CD4-positive, alpha-beta T cell treated with Interleukin-6 for 4 hours (primary cell): ENCODE measurements around the gene VEPH1.
"Not testable (repeated sequence)": the region's sequence is repeated elsewhere in the genome, so short reads cannot be mapped to it uniquely, and the experiment has no call there.

Experiments used
- DNase-seq: peaks from one replicate; pipeline ENCODE4 v3.0.0-alpha.2; 2020; ENCODE audit warnings: mixed read lengths

Gene VEPH1

DNA sequence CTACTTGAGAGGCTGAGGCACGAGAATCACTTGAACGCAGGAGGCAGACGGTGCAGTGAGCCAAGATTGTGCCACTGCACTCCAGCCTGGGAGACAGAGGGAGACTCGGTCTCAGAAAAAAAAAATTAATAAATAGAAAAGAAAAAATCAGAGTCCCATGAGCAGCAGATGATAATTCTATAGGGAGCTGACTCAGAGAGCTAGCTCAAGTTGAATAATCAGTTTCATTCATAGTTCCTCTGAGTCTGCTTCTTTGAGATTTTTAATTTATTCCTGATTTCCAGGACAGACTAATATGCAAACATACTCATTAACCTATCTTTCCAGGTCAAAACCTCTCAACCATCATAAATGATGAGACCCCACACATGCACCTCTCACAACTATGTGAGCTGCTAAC, 121.6 kb downstream of the VEPH1 start:
- no peak for DNase-seq

DNA sequence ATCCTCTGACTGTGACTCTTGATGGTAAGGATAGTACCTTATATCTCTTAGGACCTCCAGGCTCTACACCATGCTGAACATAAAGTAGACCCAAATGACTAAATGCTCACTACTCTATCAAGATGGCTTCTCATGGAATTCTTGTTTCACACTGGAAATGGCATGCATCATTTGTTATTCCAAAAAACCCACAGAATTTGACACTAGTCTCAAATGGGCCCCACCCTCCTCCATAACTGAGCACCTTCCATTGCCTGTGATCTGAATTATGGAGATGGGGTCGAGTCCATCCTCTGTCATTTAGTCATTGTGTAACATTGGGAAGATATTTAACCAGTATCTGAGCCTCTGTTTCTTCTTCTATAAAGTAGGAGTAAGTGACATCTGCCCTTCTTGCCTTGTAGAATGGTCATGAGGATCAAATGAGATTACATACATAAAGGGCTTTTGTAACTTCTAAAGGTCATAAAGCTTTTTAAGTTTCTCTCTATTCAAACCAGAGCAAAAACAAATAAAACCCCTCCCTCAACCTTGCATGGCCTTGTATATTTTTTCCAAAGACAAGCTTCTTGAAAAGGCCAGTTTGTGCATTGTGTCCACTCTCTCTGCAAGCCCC, 123.6 kb downstream of the VEPH1 start:
- no peak for DNase-seq

DNA sequence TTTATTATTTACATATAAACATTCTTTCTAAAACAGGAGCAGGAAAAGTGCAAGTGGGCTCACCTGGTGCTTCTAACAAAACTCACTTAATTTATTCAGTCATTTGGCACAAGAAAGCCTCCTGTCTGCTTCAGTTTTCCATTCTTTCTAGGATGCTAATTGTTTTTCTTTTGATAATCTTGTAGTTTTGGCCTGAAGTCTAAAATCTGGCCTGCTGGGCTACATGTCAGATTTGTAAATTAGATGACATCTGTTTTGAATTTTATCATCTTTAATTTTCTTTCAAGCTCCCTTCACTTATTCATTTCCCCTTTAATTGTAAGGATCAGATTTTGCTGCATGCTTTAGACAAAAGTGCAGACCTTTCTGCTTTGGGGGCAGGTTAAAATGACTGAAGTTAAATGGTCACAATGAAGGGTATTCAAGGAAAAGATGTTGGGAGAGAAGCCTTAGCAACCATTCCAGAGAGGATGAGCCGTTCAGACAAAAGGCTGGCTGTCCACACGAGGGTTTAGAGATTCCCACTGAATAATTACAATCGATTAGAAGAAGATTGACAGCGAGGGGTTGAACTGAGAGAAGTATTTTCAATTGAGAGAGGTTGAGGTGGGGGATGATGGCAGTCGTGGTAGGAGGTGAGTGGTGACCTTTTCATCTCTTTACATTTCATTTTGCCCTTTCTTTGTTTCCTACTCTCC, 126.5 kb downstream of the VEPH1 start:
- DNase-seq: no peak

DNA sequence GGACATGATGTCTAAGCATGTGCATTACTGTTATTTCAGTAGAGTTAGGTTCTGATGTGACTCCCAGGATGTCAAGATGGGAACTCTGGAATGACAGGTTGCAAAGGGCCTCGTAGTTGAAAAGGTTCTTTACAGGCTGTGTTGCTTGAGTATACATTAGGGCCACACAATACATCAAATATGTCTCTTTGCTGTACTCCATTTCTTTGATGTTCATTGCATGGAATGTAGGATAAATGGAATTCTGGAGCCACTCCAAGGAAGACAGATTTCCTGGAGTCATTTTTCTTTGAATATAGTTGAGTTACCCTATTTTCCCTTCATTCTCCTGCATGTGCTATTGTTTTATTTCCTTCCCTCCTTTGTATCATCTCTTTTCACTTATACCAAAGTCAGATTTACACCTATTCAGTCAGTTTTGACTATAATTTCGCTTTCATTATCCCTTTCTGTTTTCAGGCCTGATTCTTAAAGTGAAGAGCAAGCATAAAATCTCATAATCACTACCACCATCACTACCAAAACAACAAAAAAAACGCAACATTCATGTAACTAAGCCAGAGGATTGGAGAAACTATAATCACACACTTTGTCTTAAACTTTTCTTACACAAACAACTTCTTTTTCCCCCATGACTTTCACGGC, 127.8 kb downstream of the VEPH1 start:
- DNase-seq: no peak

DNA sequence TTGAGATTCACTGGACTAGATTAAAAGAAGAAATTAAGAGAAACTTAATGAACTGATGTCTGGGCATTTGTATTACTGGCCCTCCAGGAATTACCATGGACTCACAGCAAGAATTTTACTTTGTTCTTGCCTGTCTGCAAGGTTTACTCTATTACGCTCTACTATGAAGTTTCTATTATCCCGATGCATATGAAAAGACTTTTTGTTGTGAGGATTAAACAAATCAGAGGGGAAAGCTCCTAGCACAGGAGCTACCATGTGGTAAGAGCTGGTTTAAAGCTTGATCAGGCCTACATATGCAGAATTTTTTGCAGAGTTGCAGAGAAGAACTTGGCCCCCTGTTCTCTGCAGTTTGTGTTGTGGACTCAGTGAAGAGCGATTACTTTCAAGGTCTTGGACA, 128.3 kb downstream of the VEPH1 start:
- DNase-seq: no peak

DNA sequence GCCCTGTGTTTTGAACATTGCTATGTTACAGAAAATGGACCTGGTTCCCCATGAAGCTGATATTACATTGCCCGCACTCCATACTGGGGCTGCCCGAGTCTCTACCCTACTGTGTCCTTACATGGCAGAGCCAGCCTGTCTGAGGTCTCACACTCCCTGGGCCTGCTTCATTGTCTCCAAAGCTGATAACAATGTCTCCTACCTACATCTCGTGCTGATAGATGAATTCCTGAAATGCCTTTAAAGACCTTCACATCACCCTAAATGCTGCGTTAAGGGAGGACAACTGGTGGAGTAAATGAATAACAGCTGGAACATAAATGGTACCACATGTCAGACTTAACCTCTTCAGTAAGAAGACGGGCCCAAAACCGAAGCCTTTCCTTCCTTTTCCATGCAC, 129.4 kb downstream of the VEPH1 start:
- no peak for DNase-seq

DNA sequence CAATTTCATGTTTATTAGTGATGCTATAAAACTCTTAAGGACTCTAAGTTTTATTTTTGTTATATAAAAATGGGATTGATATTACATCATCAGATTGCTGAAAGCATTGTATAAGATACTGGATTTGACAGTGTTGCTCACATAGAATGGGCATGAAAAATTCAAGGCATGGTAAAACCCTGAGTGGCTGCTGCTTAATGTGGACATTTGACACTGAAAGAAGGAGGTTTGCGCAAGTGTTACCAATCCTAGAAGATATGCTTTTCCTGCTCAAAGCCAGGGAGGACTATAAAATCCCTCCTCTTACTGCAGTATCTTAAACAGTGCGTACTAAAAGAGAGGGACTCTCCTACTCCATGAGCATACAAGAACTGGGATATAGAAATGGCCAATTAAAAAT, 132.3 kb downstream of the VEPH1 start:
- DNase-seq: no peak

DNA sequence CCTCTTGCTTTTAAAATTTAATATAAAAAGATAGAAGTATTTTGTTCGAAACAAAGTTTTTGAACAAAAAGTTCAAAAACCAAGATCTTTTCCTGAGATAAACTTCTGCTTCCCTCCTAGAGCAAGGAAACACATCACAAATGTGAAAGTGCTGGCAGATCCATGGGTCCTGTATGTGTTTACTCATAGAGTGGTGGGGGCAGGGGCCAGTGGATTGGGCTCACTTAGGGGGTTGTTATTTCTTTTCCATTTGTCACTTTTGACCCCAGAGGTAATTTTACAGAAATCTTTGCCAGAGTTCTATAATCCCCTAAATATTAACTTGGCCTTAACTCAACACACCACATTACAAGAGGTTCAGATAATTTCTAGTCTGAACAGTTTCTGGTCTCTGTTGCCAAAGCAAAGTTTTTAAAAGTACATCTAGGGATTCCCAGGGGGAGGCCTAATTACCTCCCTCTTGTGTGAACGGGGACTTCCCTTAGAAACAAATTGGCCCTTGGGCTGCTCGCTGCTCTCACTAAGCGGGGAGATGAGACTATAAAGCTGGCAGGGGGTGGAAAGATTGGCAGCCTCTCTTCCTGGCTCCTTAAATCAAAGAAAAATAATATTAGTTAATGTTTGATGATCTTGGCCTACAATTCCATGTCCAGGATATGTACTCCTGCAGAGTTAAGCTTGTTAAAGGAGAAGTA, 133.3 kb downstream of the VEPH1 start:
- no peak for DNase-seq

DNA sequence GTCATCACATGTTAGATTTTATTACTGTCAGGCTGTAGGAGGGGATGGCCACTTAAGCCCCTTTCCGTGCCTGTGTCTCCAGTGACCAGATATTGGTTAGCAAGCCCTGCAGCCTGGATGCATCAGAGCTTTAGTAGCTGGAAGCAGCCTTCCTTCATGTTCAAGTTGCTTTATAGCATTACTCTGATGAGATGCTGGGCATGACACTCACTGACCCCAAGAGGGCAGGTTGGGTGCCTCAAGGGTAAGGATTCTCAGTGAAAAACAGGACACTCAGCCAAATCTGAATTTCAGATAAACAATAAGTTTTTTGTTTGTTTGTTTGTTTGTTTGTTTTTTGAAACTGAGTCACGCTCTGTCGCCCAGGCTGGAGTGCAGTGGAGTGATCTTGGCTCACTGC, 135.0 kb downstream of the VEPH1 start:
- DNase-seq: no peak

DNA sequence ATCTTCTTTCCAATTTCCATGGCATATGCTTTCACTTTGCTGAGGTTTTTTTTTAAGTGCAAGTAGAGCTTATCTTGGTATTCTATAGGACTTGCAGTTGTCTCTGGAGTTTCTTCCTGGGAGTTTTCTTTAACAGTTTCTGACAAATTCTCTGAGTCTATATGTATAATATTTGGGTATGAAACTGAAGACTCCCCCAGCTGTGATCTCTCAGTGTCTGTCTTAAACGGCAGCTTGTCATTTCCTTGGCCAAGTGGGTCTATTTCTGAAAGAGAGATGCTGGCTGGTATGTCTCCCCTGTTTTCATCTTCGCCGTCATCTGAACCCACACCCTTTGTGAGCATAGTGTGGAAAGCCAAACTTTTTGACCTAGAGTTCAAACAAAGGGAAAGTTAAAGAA, 139.8 kb downstream of the VEPH1 start:
- DNase-seq: no peak

DNA sequence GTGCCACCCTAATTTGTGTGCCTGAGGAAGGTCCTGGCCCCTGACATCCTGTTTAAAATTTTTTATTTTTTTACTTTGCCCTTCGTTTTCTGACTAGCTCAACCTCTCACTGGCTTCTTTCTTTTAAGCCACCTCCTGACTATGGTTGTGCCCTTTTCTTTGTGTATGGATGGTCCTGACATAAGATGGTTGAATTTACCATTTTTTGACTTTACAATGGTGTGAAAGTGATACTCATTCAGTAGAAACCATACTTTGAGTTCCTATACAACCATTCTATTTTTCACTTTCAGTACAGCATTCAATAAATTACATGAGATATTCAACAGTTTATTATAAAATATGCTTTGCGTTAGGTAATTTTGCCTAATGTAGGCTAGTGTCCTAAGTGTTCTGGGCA, 140.9 kb downstream of the VEPH1 start:
- no peak for DNase-seq

DNA sequence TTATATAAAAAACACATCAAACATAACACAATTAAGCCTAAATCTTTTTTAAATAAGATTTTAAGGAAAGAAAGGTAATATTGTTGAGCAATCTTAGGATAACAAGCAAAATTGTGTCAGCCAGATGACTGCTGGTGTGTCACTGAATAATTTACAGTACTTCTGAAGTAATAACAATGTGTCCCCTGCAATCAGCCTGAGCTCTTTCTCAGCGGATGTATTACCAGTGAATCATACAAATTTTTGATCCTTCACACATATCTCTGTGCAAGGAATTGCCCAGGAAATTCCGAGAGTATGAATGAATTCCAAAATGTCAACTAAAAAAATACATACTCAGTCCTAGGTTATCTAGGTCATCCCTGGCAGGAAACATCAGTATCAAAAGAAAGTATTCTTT, 143.2 kb downstream of the VEPH1 start:
- no peak for DNase-seq

DNA sequence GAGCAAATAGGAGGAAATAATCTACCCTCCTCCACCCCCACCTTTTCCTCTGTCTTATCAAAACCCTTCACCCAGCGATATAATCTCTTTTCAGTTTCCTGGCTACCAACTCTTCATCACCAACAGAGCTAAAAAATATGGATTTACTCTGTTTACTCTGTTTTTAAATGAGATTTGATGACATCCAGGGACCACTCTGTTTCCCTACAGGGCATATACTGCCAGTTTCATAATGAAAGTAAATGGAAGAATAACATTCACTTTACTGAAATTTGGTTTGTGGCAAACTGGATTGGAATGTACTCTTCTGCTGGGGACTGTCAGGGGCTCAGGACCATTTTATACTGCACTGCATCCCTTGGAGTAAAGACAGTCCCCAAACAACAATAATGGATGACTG, 146.7 kb downstream of the VEPH1 start:
- DNase-seq: no peak

DNA sequence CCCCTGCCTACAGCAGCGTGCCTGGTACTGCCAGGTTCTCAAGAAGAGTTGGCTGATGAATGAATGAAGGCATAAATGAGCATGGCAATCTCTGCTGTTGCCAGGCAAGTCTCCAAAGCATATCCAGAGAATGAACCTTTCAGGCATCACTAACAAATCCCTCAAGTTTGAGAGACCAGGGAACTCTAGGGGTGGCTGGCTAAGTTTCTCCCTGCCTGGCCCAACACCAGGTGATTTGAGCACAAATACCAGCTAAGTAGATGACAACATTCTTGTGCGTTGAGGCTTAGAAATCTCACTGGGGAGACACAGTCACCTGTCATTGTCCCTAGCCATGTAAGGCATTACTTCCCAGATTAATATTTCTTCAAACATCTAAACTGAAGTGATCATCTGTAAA, 147.9 kb downstream of the VEPH1 start:
- DNase-seq: no peak

DNA sequence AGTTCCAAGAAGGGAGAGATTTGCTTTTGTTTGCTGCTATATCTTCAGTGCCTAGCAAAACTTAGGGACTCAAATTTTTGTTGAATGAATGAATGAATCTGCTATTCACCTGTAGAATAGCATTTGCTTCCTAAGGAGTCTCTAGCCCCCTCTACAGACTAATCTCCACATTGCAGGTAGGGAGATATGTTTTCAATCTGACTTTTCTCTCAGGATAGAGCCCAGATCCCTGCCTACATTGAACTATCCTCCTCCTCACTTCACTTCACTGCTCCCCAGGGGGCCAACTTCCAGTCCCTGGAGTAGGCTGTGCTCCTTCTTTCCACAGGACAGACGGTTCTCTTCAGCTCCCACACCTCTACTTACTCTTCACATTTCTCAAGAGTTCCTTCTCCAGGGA, 148.5 kb downstream of the VEPH1 start:
- no peak for DNase-seq

DNA sequence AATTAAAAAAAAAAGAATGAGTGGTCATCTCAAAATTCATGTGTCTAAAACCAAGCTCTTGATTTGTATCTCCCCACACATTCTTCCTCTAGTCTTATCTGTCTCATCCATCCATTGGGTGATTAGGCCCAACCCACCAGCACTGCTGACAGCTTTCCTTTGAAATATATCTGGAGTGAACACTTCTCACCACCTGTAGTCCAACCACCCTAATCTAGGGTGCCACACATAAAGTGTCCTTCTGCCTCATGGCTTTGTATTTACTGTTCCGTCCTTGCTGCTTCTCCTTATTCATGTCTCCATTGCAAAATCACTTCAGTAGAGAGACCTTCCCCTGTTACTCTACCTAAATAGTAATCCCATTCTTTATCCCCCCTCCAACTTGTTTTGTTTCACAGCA, 149.0 kb downstream of the VEPH1 start:
- DNase-seq: no peak

DNA sequence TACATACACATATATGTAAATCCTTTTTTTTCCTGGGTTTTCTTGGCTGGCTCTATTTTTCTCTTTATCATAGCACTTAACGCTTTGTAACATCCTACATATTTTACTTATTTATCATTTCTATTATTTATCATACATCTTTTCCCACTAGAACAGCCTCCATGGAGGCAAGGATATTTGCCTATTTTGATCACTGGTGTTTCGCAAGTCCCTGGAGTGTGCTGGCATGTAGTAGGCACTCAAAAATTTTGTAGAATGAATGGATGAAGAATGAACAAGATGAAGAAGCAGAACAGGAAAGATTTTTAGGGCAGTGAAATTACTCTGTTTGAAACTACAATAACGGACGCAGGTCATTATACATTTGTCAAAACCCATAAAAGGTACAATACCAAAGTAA, 149.6 kb downstream of the VEPH1 start:
- no peak for DNase-seq

DNA sequence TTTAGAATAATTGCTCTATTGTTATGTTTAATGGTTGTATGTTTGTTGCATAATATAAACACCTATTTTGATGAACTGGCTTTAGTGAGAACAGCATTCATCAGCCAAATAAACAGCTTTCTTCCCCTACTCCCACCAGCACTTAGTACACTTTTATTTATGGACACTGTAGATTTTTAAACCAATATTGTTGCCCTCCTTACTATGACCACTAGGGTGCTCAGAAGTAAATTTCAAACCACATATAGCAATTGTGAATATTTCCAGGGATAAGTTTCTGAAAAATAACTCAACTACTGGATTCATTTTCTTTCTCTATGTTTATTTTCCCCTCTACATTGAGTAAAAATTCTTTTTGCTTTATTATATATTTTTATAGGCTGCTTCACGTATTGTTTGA, 151.2 kb downstream of the VEPH1 start:
- no peak for DNase-seq

DNA sequence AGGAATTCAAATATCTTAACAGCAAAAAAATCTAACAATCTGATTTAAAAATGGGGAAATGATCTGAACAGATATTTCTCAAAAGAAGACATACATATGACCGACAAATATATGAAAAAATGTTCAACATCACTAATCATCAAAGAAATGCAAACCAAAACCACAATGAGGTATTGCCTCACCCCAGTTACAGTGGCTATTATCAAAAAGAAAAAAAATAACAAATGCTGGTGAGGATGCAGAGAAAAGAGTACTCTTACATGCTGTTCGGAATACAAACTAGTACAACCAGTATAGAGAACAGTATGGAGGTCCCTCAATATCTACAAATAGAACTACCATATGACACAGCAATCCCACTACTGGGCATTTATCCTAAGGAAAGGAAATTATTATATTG, 152.6 kb downstream of the VEPH1 start:
- not testable (repeated sequence) for DNase-seq

DNA sequence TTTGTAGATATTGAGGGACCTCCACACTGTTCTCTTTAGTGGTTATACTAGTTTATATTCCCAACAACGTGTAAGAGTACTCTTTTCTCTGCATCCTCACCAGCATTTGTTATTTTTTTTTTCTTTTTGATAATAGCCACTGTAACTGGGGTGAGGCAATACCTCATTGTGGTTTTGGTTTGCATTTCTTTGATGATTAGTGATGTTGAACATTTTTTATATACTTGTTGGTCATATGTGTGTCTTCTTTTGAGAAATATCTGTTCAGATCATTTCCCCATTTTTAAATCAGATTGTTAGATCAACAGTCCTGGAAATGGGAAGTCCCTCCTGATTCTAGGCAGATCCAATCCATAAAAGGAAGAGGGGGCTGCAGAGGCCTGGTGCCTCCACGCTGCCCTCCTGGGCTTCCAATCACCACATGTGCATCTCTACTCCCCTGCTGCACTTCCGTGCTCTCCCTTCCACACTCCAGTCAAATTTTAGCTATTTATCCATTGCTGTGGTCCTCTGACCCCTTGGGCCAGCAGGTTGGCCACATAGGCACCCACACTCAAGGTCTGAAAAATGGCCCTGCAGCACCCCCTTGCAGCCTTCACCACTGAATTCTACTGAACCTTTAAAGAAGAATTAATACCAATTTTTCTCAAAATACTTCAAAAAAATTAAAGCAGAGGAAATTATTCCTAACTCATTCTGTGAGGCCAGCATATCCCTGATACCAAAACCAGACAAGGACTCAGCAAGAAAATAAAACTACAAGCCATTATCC, 154.7 kb downstream of the VEPH1 start:
- not testable (repeated sequence) for DNase-seq

DNA sequence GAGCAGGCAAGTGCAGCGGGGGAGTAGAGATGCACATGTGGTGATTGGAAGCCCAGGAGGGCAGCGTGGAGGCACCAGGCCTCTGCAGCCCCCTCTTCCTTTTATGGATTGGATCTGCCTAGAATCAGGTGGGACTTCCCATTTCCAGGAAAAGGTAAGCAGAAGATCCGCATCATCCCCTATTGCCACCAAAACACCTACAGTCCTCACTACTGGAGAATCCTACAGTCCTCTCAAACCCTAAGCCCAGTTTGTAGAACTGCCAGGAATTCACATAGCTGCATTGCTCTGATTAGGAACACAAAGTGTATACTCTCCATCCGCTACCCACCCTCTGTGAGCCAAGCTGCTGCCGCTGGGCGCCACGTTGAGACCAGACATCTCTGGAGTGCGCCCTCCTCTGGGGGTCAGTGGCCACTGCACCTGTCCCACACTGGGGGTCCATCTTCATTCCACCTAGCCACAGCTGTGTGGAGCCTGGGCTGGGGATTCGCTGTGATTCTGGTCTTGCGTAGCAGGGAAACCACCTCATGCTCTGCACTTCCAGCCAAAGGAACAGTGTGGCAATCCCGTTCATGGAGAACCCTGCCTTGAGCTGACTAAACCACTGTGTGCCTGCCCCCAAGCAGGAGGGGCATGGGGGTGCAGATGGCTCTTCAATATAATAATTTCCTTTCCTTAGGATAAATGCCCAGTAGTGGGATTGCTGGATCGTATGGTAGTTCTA, 155.5 kb downstream of the VEPH1 start:
- no peak for DNase-seq

DNA sequence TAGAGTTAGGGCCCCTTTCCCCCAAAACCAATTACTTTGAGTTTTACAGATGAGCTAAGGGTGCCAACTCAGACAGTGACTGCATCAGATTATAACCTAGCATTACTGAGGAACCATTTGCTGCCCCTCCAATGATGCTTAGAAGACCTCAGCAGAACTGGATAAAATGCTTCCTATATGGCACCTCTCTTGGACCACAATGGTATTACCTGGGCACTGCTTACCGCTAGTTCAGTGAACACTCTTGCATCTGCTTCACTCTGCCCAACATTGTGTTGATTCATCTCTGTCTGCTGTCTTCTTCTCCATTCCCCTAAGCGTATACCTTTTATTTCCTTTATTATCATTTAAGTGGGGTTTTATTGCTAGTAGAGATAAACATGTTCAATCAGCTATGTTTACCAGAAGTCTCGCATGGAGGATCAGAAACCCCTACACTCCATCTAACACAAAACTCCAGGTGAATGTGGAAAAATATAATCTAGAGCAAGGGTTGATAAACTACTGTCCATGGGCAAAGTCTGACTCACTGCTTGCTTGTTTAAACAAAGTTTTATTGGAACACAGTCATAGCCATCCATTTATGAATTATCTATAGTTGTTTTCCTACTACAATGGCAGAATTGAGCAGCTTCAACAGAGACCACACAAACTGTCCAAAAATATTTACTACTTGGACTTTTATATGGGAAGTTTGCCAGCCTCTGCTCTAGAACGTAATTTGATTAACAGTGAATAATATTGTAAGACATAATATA, 166.8 kb downstream of the VEPH1 start:
- DNase-seq: no peak
